Esophagus muscularis mucosa (tissue), 3 donors: ENCODE results near the gene RABL2A.
"Not testable (repeated sequence)": the region's sequence is repeated elsewhere in the genome, so short reads cannot be mapped to it uniquely, and the experiment has no call there.

ENCODE experiments used
- CTCF ChIP-seq, 3 experiments: fragments of 200-600 bp in 2 of 3; fragments of 450-650 bp in 1 of 3; sonication (generic) in 2 of 3; IDR thresholded peaks; one replicate each; pipeline ENCODE4 v1.5.1; 2017 to 2019; ENCODE audit warnings: antibody characterized with exemption in 3 of 3, mild to moderate bottlenecking in 2 of 3, moderate library complexity in 1 of 3
- POLR2A ChIP-seq: fragments of 450-650 bp; IDR thresholded peaks from one replicate; pipeline ENCODE4 v1.6.1; 2017; ENCODE audit warnings: antibody characterized with exemption, moderate library complexity, mild to moderate bottlenecking, low read depth
- POLR2AphosphoS5 ChIP-seq, 2 donors: sonication (generic); formaldehyde crosslinking; IDR thresholded peaks; one replicate each; pipeline ENCODE4 v1.6.1; 2017; ENCODE audit warnings: antibody characterized with exemption in 2 of 2

- not testable (repeated sequence) for TF ChIP-seq POLR2AphosphoS5 (IDR thresholded peaks at IDR 0.05); POLR2A; CTCF (IDR thresholded peaks at IDR 0.05)
These were observed 28.3 kb upstream of the RABL2A start for GRCh38 chr2:113598738-113599137.
